ENCODE measurements around the gene TSHZ3. TPM values are rescaled to one million over a fixed set of nuclear protein-coding genes. Genes with fewer than 3 reads are reported as not detected.
A peak's percentile ranks its signal among the peaks of the same experiment; 100 is the strongest.

Gene TSHZ3
- total and polyA plus RNA-seq, 2 of the 8 experiments (the other 6 are each of a cell fraction or from before 2014, with no cell fraction given): 3.1 to 12.3 TPM

GRCh38 chr19:31391518-31391917 lies 42.3 kb upstream of the TSHZ3 start:
- no peak for DNase-seq (ENCODE audit: low read depth in 1 of 2, low spot score in 2 of 2)
- TF ChIP-seq TAF1 (IDR thresholded peaks at IDR 0.05; ENCODE audit: low read depth, low read length): no peak
- no peak for TF ChIP-seq RFX5 (IDR thresholded peaks at IDR 0.05; ENCODE audit: borderline replicate concordance, low read depth, low read length)
- no peak for TF ChIP-seq ASH2L (IDR thresholded peaks at IDR 0.05; ENCODE audit: low read length)
- no peak for TF ChIP-seq CBX5 (IDR thresholded peaks at IDR 0.05; ENCODE audit: low read depth, low read length)
- TF ChIP-seq SUZ12 (IDR thresholded peaks at IDR 0.05; ENCODE audit: low read length): no peak
- no peak for TF ChIP-seq SIRT6 (IDR thresholded peaks at IDR 0.05; ENCODE audit: low read length)
- TF ChIP-seq SIN3A (conservative IDR thresholded peaks at IDR 0.05 in 1 of 2, IDR thresholded peaks at IDR 0.05 in 1 of 2; ENCODE audit: low read depth in 1 of 2, low read length in 2 of 2): no peak
- TF ChIP-seq TEAD4 (IDR thresholded peaks at IDR 0.05; ENCODE audit: low read depth, low read length): no peak
- TF ChIP-seq, protein P1, sequence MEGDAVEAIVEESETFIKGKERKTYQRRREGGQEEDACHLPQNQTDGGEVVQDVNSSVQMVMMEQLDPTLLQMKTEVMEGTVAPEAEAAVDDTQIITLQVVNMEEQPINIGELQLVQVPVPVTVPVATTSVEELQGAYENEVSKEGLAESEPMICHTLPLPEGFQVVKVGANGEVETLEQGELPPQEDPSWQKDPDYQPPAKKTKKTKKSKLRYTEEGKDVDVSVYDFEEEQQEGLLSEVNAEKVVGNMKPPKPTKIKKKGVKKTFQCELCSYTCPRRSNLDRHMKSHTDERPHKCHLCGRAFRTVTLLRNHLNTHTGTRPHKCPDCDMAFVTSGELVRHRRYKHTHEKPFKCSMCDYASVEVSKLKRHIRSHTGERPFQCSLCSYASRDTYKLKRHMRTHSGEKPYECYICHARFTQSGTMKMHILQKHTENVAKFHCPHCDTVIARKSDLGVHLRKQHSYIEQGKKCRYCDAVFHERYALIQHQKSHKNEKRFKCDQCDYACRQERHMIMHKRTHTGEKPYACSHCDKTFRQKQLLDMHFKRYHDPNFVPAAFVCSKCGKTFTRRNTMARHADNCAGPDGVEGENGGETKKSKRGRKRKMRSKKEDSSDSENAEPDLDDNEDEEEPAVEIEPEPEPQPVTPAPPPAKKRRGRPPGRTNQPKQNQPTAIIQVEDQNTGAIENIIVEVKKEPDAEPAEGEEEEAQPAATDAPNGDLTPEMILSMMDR (IDR thresholded peaks at IDR 0.05; ENCODE audit: control extremely low read depth in 1 of 3, insufficient read depth in 1 of 3, low read depth in 1 of 3, low read length in 3 of 3): no peak
- TF ChIP-seq SP2 (IDR thresholded peaks at IDR 0.05; ENCODE audit: low read length): no peak
- no peak for TF ChIP-seq USF2 (IDR thresholded peaks at IDR 0.05; ENCODE audit: low read length)

More at GRCh38 chr19:31391518-31391917, 42.3 kb upstream of the TSHZ3 start:
- no peaks in the 10 kb centered on the region; the same call in 1 of the 2 replicates for H3K23me2 ChIP-seq (ENCODE audit: low read depth, low read length)
- H2BK5ac ChIP-seq (ENCODE audit: low read depth, low read length): 0 out of 2 replicates have a peak overlapping the region, but pooled peaks have one; percentile 39
- 84% methylated on average over 4 of the region's 4 CpGs; no CpG with 5 or more reads in 1 of the 2 experiments for WGBS, 2 experiments (ENCODE audit: extremely low coverage in 1 of 2, insufficient coverage in 1 of 2, insufficient read length in 1 of 2, insufficient replicate concordance in 2 of 2, low coverage in 1 of 2, low lambda C conversion rate in 2 of 2, missing lambda C conversion rate in 1 of 2)
- no peaks in the 10 kb centered on the region for H3K79me2 ChIP-seq (ENCODE audit: control insufficient read depth in 1 of 2, insufficient read depth in 2 of 2, low read length in 2 of 2)
- H3K23ac ChIP-seq (ENCODE audit: insufficient read length): no peak overlapping the region
- POLR2A ChIA-PET (ENCODE audit: partially characterized antibody): interaction anchor here (2.4 kb wide), 1 partner anchor 27 kb away, joined by 10 read pairs; no protein-coding TSS in a partner anchor
- no peaks in the 10 kb centered on the region for H3K79me1 ChIP-seq (ENCODE audit: low read depth, low read length)
- H4K91ac ChIP-seq (replicated peaks; ENCODE audit: insufficient read length, low read length): peak overlapping the region; percentile 76
- no peaks in the 10 kb centered on the region for H3K36me3 ChIP-seq (ENCODE audit: control insufficient read depth in 2 of 4, insufficient read depth in 4 of 4, low read length in 3 of 4)
- H2AK5ac ChIP-seq (ENCODE audit: low read depth, low read length): 0 out of 2 replicates have a peak overlapping the region, but pooled peaks have one; percentile 44
- 0 out of 2 replicates have a peak overlapping the region, but pooled peaks have one; percentile 44 for H2BK12ac ChIP-seq (ENCODE audit: low read depth, low read length)
- no peak overlapping the region for H3K4me2 ChIP-seq (ENCODE audit: insufficient read depth in 1 of 2, low read depth in 2 of 2, low read length in 2 of 2)
- H2BK20ac ChIP-seq (ENCODE audit: low read length): 0 out of 2 replicates have a peak overlapping the region, but pooled peaks have one; percentile 61
- no peak overlapping the region for H2AFZ ChIP-seq (ENCODE audit: low read length)
- no peak overlapping the region for H3K9ac ChIP-seq (replicated peaks in 1 of 4; ENCODE audit: extremely low read depth in 1 of 4, low read depth in 3 of 4, low read length in 3 of 4)
- H3K14ac ChIP-seq (ENCODE audit: insufficient read length): no peak overlapping the region
- H2BK15ac ChIP-seq (ENCODE audit: low read length): no peak overlapping the region
- CTCF ChIA-PET (ENCODE audit: partially characterized antibody): no interaction called here
- H3K56ac ChIP-seq (replicated peaks; ENCODE audit: insufficient read length, low read depth, low read length): no peak overlapping the region
- no peak overlapping the region for H4K5ac ChIP-seq (ENCODE audit: insufficient read length, low read depth, low read length)
- H3K27ac ChIP-seq (ENCODE audit: low read depth, low read length): no peak overlapping the region
- H4K20me1 ChIP-seq (replicated peaks in 1 of 2; ENCODE audit: control insufficient read depth in 1 of 2, insufficient read depth in 2 of 2, low read length in 2 of 2): no peaks in the 10 kb centered on the region
- no peak for FAIRE-seq
- peaks cover 0 to 3% (median 1%) of the 10 kb centered on the region in 4 experiments; a peak in 2 of 7 replicates for H3K4me1 ChIP-seq (replicated peaks in 1 of 4; ENCODE audit: control insufficient read depth in 3 of 4, insufficient read depth in 4 of 4, low read length in 3 of 4)
- H2BK120ac ChIP-seq (replicated peaks; ENCODE audit: low read depth, low read length): no peak overlapping the region
- no peak overlapping the region for H3K4ac ChIP-seq (replicated peaks; ENCODE audit: insufficient read length, low read depth, low read length)
- no peak overlapping the region for H3K18ac ChIP-seq (ENCODE audit: extremely low read depth, low read length)
- no peak overlapping the region for H4K8ac ChIP-seq (ENCODE audit: extremely low read depth, insufficient read depth, low read length)
- H3K9me3 ChIP-seq (ENCODE audit: insufficient read depth in 2 of 2, low read depth in 1 of 2, low read length in 1 of 2): no peaks in the 10 kb centered on the region
- no peak overlapping the region for H3K4me3 ChIP-seq (ENCODE audit: extremely low read depth in 1 of 4, insufficient read depth in 2 of 4, low read depth in 3 of 4, low read length in 4 of 4)
- no peaks in the 10 kb centered on the region for H3K27me3 ChIP-seq (replicated peaks in 1 of 4; ENCODE audit: control insufficient read depth in 3 of 4, extremely low read depth in 1 of 4, insufficient read depth in 3 of 4, low read length in 3 of 4)
